ENCODE data around the gene PPFIA2.
"Not testable (repeated sequence)": the region's sequence is repeated elsewhere in the genome, so short reads cannot be mapped to it uniquely, and the experiment has no call there.

The PPFIA2 gene

DNA sequence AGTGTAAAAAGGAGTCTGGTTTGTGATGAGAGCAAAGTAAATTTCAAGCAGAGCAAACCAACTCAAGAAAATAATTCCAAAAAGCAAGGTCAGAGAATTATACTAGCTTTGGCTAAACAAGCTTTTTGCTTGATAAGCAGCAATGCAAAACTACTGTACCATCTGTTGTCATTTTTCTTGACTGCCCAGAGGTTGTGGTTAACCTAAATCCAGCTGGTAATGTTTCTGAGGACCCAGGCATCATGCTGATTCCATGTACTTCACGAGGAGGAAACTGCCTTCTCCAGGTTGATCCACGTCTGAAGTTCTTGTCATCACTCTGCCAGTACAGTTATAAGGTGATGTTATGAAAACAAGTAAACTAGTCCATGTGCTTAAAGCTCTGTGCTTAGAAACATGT, 496.1 kb downstream of the PPFIA2 start:
- no peak for DNase-seq (ENCODE audit: low read depth in 2 of 2)

DNA sequence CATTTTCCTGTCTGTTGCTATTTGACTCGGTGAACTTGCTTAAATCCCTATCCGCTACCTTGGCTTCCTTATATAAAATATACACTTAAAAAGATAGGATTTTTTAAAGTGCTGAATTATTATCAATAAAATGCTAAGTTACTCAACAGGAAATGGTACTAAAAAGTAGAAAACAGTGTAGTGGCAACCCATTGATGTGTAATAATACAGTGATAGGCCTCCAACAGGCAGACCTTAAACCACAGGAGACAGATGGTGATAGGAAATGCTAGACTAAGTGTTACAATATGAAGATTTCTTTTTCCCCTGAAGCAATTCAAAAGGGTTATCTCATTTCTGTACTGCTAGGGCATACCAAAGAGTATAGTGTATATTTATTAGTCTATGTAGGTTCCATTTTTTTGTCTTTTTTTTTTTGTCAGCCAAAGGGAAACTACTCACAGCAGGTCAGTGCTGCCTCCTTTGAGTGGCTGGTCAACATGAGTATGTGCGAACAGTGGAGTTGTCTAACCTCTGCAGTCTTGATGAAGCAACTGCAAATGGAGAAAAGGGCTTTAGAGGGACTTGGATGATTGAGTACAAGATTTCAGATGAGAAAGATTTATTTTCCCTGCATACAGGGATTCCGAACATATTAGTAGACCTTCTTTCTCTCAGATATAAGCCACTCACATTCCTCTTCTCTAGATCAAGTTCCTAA, 497.5 kb downstream of the PPFIA2 start:
- DNase-seq (ENCODE audit: low read depth in 2 of 2): no peak

DNA sequence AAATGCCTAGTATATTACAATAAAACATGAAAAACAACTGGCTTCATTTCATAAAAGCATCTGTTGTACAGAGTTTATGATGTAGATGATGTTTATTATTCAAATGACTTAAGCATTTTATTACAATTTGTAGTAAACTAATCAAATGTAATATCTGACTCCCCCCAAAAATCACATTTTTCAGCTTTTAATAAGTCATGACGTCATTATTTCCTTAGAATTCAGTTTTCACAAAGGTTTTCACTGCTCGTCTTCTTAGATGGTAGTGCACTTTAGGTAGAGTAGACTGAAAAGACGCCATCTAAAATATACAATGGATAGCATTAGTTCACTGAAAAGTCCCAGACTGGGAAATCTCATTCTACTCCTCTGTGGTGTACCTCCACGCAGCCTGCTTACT, 499.8 kb downstream of the PPFIA2 start:
- DNase-seq (ENCODE audit: low read depth in 2 of 2): no peak

DNA sequence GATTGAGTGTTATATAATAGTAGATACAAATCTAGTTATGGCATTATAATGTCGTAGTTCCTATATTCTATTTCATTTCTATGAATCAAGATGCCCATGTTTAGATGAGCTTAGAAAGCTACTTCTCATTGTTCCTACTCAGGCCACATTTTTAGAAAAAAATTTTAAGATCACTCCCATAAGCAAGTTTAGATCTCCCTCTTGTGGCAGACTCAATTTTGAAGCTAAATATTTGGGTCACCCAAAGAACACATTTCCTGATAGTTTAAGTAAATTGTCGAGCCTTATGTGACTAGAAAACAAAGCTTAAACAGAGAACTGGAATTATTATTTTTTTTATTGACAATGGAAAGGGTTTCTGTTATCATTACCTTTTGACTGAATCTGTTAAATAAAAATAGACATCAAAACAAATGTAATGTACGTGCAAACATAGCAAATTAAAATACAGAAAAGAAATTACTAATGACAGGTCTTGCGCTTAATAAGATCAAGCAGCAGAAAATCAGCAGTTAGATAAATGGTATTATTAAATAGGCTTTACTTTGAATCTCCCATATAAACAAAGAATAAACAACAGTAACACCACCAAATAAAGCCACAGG, 501.1 kb downstream of the PPFIA2 start:
- no peak for DNase-seq (ENCODE audit: low read depth in 2 of 2)

DNA sequence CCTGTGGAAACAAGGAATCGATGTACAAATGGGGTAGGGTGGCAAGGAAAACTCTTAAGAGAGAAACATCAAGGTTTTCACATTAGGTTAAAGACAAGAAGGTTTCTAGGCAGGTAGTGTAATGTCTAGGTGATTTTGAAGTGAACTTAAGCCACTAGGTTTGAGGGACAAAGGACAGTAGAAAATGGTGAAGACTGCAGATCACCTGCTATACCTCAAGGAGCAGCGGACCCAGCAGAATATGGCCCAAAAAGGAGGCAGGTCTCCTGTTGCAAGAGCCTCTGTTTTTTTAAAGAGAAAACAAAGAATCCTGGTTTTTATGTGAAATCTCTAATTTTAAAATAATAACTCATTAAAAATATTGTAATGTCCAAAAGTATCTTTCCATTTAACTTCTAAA, 503.2 kb downstream of the PPFIA2 start:
- no peak for DNase-seq (ENCODE audit: low read depth in 2 of 2)

DNA sequence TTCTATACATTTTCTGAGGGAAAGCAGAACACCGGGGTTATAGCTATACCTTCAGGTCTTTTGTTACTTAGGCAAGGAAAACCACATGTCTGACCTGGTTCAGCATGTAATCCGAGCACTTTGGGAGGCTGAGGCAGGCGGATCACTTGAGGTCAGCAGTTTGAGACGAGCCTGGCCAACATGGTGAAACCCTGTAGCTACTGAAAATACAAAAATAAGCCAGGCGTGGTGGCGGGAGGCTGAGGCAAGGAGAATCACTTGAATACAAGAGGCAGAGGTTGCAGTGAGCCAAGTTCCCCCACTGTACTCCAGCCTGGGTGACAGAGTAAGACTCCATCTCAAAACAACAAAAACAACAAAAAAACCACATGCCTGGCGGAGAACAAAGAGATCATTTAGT, 503.7 kb downstream of the PPFIA2 start:
- DNase-seq (ENCODE audit: low read depth in 2 of 2): no peak

DNA sequence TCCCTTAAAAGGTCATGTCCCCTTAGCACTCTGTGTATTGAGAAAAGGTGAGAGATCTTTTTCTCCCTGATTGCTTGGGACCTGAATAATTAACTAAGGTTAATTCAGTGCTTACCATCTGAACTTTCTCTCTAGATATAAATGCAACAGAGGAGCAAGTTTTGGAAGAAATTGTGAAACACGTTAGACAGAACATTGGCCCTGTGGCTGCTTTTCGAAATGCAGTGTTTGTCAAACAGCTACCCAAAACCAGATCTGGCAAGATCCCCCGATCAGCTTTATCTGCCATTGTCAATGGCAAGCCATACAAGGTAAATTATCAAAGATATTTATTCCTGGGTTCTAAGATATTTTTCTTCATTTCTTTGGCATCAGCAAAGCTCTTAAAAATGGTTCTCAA, 505.8 kb downstream of the PPFIA2 start:
- no peak for DNase-seq (ENCODE audit: low read depth in 2 of 2)

DNA sequence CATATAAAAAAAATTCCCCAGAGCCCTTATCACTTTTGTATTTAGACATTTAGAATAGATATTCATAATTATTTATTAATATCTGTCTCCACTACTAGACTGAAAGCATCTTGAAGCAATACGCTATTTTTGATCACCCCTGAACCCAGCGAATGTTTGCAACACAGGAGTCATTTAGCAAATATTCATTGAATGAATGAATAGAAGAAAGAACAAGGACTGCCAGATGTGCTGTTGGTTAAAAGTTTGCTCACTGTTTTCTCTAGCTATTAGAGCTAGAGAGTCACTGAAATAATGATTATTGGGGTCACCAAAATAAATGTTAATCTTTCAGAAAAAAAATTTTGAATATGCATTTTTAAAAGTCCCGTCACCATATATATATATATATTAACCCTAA, 506.9 kb downstream of the PPFIA2 start:
- no peak for DNase-seq (ENCODE audit: low read depth in 2 of 2)

DNA sequence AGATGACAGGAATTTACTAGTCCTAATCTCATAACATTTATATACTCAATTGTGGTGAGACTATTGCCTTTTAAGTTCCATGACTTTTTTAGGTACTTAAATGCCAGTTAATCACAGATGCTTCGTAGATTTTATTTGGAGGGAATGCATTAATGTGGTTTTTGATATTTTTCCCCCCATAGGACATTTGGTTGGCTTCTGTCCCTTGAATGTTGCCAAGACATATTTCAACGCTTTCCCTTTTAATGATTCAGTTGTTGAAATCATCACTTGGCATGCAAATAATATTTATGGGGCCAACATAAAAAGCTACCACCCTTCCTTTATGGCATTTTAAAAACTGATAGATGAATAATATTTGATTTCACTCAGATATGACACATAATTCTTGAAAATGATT, 509.2 kb downstream of the PPFIA2 start:
- DNase-seq (ENCODE audit: low read depth in 2 of 2): no peak

DNA sequence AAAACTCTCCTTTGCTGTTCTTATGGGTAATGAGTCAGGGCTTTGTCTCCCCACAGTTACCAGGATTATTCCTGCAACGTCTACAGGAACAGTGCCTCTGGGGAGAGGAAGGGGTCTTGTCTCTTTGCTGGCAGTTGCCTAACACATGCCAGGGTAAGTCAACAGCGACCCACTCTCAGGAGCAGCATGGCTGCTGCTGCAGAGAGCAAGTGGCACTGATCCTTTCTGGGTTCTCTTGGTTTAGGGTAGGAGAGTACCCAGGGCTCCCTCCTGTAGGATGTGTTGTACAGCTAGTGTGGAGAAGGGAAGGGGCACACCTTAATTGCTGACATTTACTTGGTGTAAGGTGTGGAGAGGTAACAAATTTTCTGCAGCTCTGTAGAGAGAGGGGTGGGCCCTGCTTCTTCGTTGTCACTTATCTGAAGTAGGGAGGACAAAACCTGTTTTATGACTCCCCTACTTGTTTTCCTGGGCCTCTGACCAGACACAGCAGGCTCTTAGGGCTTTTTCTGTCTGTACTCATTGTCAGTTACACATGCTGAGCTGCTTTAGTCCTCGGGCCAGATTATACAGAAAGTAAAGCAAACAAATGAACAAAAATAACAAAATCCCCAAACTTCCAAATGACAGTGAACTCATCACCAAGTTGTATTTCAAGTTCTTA, 513.1 kb downstream of the PPFIA2 start:
- DNase-seq (ENCODE audit: low read depth in 2 of 2): no peak

DNA sequence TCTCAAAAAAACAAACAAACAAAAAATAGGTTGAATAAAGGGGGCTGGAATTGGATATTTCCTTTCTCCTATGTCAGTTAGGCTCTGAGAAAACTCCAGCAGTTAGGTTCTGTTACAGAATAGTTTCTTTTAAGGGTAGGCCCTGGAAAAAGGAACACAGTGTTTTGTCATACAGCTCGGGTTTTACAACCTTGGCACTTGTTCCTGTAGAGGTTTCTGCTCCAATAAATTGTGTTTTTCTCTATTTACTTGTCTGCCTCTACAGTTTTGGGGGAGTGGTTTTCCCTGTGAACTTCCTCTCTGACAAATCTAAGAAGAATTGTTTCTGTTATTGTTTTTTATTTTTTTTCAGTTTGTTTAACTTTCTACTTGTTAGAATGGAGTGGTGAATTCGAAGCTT, 513.7 kb downstream of the PPFIA2 start:
- no peak for DNase-seq (ENCODE audit: low read depth in 2 of 2)

DNA sequence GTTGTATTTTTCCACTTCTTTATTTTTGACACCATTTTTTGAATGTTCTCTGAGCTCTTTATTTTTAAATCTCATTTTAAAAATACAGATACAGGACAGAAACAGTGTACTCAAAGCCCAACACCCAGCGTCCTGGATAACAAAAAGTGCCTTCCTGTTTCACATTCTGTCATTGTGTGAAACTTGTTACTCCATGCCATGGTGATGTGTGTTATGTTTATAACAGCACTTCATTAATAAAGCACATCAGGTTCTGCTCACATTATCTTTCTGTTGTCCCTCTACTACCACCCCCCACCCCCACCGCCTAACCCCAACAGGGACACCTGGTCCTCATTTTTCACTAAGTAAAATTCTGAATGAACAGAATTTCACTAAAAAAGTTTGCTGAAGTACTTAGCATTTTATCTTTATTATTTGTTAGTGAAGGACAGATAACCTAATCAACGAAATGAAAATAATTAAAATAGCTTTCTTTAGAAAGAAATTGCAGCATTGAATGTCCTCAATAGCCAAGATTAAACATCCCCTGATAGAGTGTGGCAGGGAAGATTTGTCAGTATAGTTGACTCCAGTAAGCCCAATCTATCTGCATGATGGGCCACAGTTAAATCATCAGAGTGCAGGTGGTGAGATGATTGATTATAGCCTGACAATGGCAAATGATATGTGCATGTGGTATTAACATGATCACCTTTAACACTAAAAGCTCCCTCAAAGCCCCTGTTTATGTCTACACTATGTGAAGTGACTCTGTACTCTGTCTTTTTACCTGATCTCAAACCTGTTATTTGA, 527.4 kb downstream of the PPFIA2 start:
- no peak for DNase-seq (ENCODE audit: low read depth in 2 of 2)

DNA sequence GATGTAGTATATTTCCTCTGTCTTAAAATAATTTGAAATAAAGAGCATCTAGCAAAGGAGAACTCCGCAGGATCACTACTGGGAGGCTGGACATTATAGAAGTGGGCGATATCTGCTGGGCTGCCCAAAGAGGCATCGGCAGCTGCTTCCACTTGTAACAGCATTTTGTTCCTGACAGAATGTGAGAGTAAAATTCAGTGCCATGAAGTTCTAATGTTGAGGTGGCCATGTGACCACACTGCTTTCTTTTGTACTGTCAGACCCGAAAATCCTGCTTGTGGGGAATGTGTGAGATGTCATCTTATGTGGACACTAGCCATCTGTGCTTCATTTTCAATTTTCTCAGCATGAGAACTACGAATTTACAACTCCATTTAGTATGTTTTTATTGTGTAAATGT, 529.4 kb downstream of the PPFIA2 start:
- no peak for DNase-seq (ENCODE audit: low read depth in 2 of 2)

DNA sequence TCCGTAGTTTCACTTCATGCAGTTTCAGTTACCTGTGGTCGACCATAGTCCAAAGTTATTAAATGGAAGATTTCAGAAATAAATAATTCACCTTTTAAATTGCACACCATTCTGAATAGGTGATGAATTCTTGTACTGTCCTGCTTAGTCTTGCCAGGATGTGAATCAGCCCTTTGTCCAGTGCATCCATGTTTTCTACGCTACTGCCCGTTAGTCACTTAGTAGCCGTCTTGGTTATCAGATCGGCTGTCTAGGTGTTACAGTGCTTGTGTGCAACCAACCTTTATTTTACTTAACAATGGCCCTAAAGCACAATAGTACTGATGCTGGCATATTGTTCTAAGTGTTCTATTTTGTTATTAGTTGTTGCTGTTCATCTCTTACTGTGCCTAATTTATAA, 534.5 kb downstream of the PPFIA2 start:
- DNase-seq (ENCODE audit: low read depth in 2 of 2): no peak

DNA sequence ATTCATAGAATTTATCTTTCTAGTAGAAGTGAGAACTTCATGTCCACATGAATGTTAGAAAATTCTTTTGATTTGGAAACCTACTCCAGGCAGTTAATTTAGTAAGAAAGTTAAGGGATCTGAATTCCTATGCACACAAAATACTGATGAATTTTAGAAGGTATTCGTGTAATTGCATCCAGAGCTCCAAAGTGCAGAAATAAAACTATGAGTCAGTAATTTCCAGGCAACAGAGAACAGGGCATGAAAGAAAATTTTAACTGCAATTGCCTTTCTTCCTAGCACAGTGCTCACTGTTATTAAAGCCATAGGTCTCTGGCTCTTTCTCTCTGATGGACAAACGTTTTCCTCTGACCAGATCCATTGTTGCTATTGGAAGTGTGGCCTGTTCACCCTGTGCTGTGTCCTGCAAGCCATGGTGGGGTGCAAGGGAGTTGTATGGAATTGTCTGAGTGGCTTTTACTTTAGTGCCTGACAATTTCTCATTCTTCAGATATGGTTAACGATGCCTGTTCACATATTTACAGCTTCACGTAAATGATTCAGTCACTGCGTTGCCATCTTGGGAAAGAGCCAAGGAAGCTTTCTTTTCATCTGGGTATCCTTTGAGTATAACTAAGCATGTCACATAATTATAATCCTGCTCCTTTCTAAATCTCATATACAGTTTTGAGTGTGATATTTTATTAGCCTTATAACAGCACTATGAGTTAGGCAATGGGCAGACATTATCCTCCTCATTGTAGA, 536.1 kb downstream of the PPFIA2 start:
- DNase-seq (ENCODE audit: low read depth in 2 of 2): no peak

DNA sequence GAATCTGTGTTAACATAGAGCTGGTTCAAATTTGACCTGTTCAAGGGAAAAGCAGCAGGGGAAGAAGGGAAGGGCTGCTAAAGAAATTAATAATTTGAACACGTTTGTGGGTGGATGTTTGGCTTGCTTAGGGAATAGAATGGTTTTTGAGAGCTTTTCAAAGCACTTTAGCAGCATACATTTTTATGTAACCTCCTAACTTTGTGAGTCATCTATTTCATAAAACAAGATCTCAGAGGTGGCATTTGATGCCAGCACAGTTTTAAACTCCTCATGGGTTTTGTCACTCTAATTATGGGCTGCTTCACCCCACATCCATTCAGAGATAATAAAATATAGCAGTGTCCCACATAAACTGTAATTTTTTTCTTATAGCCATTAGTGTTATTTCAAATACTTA, 537.5 kb downstream of the PPFIA2 start:
- DNase-seq (ENCODE audit: low read depth in 2 of 2): no peak

DNA sequence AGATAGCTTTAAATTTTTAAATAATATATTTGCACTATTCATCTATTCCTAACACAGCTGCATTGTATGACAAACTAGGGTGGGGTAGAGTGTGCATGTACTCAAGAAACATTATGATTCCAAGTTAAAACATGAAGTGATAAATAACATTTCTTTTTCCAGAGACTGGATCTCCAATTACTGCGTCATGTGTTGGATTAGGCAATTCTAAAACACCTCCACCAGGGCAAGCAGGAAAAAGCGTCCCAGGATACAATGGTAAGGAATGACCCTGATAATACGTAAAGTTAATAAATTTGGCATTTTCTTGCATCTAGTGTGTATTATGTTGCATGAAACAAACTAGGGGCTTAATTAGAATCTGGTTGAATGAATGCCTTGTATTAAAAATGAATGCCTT, 542.4 kb downstream of the PPFIA2 start:
- DNase-seq (ENCODE audit: low read depth in 2 of 2): no peak

DNA sequence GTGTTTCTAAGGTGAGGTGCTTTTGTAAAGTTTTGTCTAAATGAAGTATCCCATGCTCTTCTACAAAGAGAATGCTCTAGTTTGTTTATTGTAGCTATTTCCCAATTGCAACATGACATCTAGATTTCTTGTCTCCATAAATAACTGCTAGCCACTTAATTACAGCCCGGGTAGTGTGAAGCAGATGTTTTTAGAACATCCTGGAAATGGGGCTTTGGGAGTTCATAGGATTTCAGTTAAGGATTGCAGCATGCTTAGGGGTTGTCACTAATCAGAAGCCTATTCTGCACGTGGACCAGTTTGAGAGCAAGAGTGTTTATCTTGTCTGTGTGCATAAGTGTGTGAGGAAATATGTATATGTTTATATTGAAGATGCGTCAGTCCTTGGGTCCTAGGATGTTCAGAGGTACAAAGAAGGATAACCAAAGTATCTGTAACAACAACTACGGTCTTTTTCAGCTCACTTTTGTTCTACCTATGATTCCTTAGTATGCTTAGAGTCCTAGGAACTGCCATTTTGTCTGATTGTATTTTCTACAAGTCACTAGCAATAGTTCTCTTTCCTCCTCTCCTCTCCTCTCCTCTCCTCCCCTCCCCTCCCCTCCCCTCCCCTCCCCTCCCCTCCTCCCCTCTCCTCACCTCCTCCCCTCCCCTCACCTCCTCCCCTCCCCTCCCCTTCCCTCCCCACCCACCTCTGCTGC, 546.0 kb downstream of the PPFIA2 start:
- no peak for DNase-seq (ENCODE audit: low read depth in 2 of 2)

DNA sequence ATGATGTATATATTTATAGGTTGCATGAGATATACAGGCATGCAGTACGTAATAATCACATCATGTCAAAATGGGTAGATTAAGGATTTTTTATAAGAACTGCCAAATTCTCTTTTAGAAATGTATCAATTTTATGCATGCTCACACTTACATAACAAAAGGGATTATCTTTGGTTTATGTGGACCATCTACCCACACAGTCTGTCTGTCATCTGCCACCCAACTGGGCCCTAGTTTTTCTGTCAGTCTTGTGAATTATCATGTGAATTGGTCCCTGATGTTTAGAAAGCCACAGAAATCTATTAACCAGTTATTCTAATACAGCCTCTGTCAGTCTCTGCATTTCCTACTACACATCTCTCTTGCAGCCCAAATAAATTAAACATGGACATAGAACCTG, 547.8 kb downstream of the PPFIA2 start:
- no peak for DNase-seq (ENCODE audit: low read depth in 2 of 2)

DNA sequence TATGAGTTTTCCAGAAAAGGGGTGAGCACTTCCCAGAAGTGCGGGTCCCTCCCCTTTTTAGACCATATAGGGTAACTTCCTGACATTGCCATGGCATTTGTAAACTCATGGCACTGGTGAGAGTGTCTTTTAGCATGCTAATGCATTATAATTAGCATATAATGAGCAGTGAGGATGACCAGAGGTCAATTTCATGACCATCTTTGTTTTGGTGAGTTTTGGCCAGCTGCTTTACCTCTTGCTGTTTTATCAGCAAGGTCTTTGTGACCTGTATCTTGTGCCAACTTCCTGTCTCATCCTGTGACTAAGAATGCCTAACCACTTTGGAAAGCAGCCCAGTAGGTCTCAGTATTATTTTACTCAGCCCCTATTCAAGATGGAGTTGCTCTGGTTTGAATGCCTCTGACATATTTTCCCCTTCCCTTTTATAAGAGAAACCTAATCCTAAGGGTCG, 549.4 kb downstream of the PPFIA2 start:
- not testable (repeated sequence) for DNase-seq (ENCODE audit: low read depth in 2 of 2)

DNA sequence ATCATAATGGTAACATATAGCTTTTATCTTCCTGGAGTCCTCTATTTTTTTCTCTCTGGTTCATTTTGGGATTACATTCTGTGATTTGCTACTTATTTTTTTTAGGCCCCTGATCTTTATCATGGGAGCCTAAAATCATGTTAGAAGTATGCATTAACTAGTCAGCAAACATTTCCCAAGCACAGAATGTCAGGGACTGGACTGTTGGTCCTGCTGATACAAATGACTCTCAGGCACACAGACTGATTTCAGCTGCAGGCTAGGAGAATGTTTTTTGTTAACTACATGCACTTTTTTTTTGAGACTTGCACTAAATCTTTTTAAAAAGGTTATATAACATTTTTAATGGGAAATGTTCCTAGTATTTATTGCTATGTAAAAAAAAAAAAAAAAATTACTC, 550.1 kb downstream of the PPFIA2 start:
- DNase-seq (ENCODE audit: low read depth in 2 of 2): no peak

All from stimulated activated CD8-positive, alpha-beta memory T cell treated with anti-CD3 and anti-CD28 coated beads, Interleukin-15, amount 100 ng/mL, for 48 hours (primary cell).